ENCODE measurements around the gene RGL1. TPM values are rescaled to one million over a fixed set of nuclear protein-coding genes. Genes with fewer than 3 reads are reported as not detected.
"Not testable (repeated sequence)": the region's sequence is repeated elsewhere in the genome, so short reads cannot be mapped to it uniquely, and the experiment has no call there.

The RGL1 gene
- 21.6 TPM for polyA plus RNA-seq (ENCODE audit: insufficient read length)

GRCh38 chr1:183804916-183805841, at the start of gene RGL1:
TSS of gene RGL1 (plus strand) at chr1:183805120. CDS start at chr1:183805298, 178 bp downstream.
- peak; percentile 89 for DNase-seq

- DNase-seq: no peak
These were observed 48.6 kb upstream of the RGL1 start for GRCh38 chr1:183756326-183756725.

GRCh38 chr1:183757061-183757460, 47.9 kb upstream of the RGL1 start:
- no peak for DNase-seq

GRCh38 chr1:183758913-183759312, 46.0 kb upstream of the RGL1 start:
- no peak for DNase-seq

- no peak for DNase-seq
These were observed 44.3 kb upstream of the RGL1 start for GRCh38 chr1:183760661-183761060.

- no peak for DNase-seq
These were observed 43.0 kb upstream of the RGL1 start for GRCh38 chr1:183761871-183762270.

- not testable (repeated sequence) for DNase-seq
These were observed 42.1 kb upstream of the RGL1 start for GRCh38 chr1:183762856-183763255.

- DNase-seq: no peak
These were observed 39.9 kb upstream of the RGL1 start for GRCh38 chr1:183764981-183765380.

- DNase-seq: no peak
These were observed 34.7 kb upstream of the RGL1 start for GRCh38 chr1:183769956-183770815.

GRCh38 chr1:183770816-183771128, 34.1 kb upstream of the RGL1 start:
- DNase-seq: no peak

GRCh38 chr1:183773482-183774274, 31.2 kb upstream of the RGL1 start:
- no peak for DNase-seq

- DNase-seq: no peak
These were observed 30.0 kb upstream of the RGL1 start for GRCh38 chr1:183774938-183775337.

GRCh38 chr1:183776731-183777130, 28.2 kb upstream of the RGL1 start:
- no peak for DNase-seq

- no peak for DNase-seq
These were observed 27.6 kb upstream of the RGL1 start for GRCh38 chr1:183777328-183777727.

- no peak for DNase-seq
These were observed 26.9 kb upstream of the RGL1 start for GRCh38 chr1:183778045-183778444.

- DNase-seq: no peak
These were observed 26.1 kb upstream of the RGL1 start for GRCh38 chr1:183778568-183779433.

- DNase-seq: no peak
These were observed 24.8 kb upstream of the RGL1 start for GRCh38 chr1:183780159-183780558.

- no peak for DNase-seq
These were observed 24.2 kb upstream of the RGL1 start for GRCh38 chr1:183780757-183781156.

- no peak for DNase-seq
These were observed 21.6 kb upstream of the RGL1 start for GRCh38 chr1:183783342-183783741.

GRCh38 chr1:183783767-183784637, 20.9 kb upstream of the RGL1 start:
- peak; percentile 86 for DNase-seq

- not testable (repeated sequence) for DNase-seq
These were observed 19.0 kb upstream of the RGL1 start for GRCh38 chr1:183785921-183786320.
